Fibroblast of skin of left biceps (primary cell): ENCODE results near the gene EIF2B4.

Experiments
- DNase-seq, 2 experiments: peaks; one replicate each; pipeline ENCODE4 v3.0.0-alpha.2; 2013; ENCODE audit warnings: low read depth in 2 of 2

The EIF2B4 gene

GRCh38 chr2:27370026-27370815, at the start of gene EIF2B4, which contains the start of gene SNX17:
Gene EIF2B4, minus strand, starts transcription at chr2:27370338. Its CDS starts 24 bp downstream, at chr2:27370314.
Gene SNX17, plus strand, starts transcription at chr2:27370616. Its CDS starts 128 bp downstream, at chr2:27370744.
- peak; percentile 97 to 98 for DNase-seq

GRCh38 chr2:27416151-27416550, 46.0 kb upstream of the EIF2B4 start:
- DNase-seq: no peak

- no peak for DNase-seq
Measured at GRCh38 chr2:27412419-27413152, 42.4 kb upstream of the EIF2B4 start.

GRCh38 chr2:27409321-27410073, 39.4 kb upstream of the EIF2B4 start, which contains the start of gene PPM1G:
Gene PPM1G, minus strand, starts transcription at chr2:27409591. Its CDS starts 169 bp downstream, at chr2:27409422.
- peak; percentile 68 to 74 for DNase-seq

- no peak for DNase-seq
Measured at GRCh38 chr2:27408601-27409320, 38.6 kb upstream of the EIF2B4 start.

- DNase-seq: peak in 1 of 2 experiments; percentile 3
Measured at GRCh38 chr2:27407798-27408491, 37.8 kb upstream of the EIF2B4 start.

GRCh38 chr2:27400348-27401135, 30.4 kb upstream of the EIF2B4 start:
- DNase-seq: no peak

GRCh38 chr2:27398962-27399361, 28.8 kb upstream of the EIF2B4 start:
- DNase-seq: no peak

GRCh38 chr2:27393225-27393624, 23.1 kb upstream of the EIF2B4 start:
- DNase-seq: no peak

GRCh38 chr2:27390822-27391679, 20.9 kb upstream of the EIF2B4 start:
- no peak for DNase-seq

GRCh38 chr2:27381577-27382181, 11.5 kb upstream of the EIF2B4 start:
- no peak for DNase-seq

- peak; percentile 84 to 88 for DNase-seq
Measured at GRCh38 chr2:27380626-27381545, 10.7 kb upstream of the EIF2B4 start, which contains the start of gene ZNF513. Gene ZNF513, minus strand, starts transcription at chr2:27380734. Its CDS starts 208 bp downstream, at chr2:27380526.

- DNase-seq: no peak
Measured at GRCh38 chr2:27379836-27380625, 9.9 kb upstream of the EIF2B4 start.

- DNase-seq: no peak
Measured at GRCh38 chr2:27379383-27379835, 9.3 kb upstream of the EIF2B4 start.

- DNase-seq: no peak
Measured at GRCh38 chr2:27378809-27379290, 8.7 kb upstream of the EIF2B4 start.
